HepG2 (cell line): ENCODE data around the gene SLITRK6. TPM values are rescaled to one million over a fixed set of nuclear protein-coding genes. Genes with fewer than 3 reads are reported as not detected.

Experiments
- ATAC-seq: fragments of 200-7000 bp; cut with Tn5 transposase; 3 replicates; pipeline ENCODE4 v1.9.1; 2020; ENCODE audit warnings: mild to moderate bottlenecking, moderate library complexity
- BruUV-seq: library from RNA; stranded (reverse); fragments of 400-500 nt; replicated peaks from 2 replicates; lab custom pipeline; 2021; lab: Mats Ljungman, UMichigan
- CTCF ChIA-PET: fragments of 300-600 bp; formaldehyde crosslinking; extraction: SDS; loops from one replicate; lab custom pipeline; 2021; ENCODE audit warnings: low total read pairs, inconsistent platforms, low intra/inter-chr PET ratio; lab: Yijun Ruan, JAX
- POLR2A ChIA-PET: fragments of 350-600 bp; sonication (Branson Sonifier 250); formaldehyde crosslinking; loops from one replicate; lab custom pipeline; 2020; ENCODE audit warnings: antibody characterized with exemption, inconsistent platforms; lab: Yijun Ruan, JAX
- DNase-seq: peaks from one replicate; pipeline ENCODE4 v3.0.0-alpha.2; 2015; ENCODE audit warnings: low spot score
- FAIRE-seq: peaks from 3 replicates; lab custom pipeline; 2011; peaks lifted over from hg19 to GRCh38; lab: Jason Lieb, UNC
- H2AFZ ChIP-seq: one replicate; pipeline ENCODE4 v1.6.1; 2011; ENCODE audit warnings: low read length, inconsistent platforms
- H3K27ac ChIP-seq: fragments of 300-600 bp; 3 replicates; pipeline ENCODE4 v1.8.0; 2011; ENCODE audit warnings: mixed run types, mild to moderate bottlenecking, mixed read lengths, low read length, inconsistent platforms; ENCODE audit not compliant: insufficient read depth; ENCODE audit errors: extremely low read length
- H3K27me3 ChIP-seq, 2 experiments: fragments of 200-600 bp in 1 of 2; 2 replicates in 1 of 2; 3 replicates in 1 of 2; pipeline versions ENCODE4 v1.6.0 to v1.8.0; 2011; ENCODE audit warnings: low read length in 2 of 2, mild to moderate bottlenecking in 2 of 2, moderate library complexity in 2 of 2, inconsistent platforms in 1 of 2; ENCODE audit not compliant: insufficient read depth in 2 of 2, control insufficient read depth in 1 of 2
- H3K36me3 ChIP-seq, 2 experiments: fragments of 200-600 bp in 1 of 2; replicated peaks in 1 of 2; 2 replicates in 1 of 2; 3 replicates in 1 of 2; pipeline versions ENCODE4 v1.5.1 to v1.8.0; 2011; ENCODE audit warnings: low read length in 2 of 2, inconsistent platforms in 1 of 2; ENCODE audit not compliant: insufficient read depth in 2 of 2, control insufficient read depth in 1 of 2
- H3K4me1 ChIP-seq: 2 replicates; pipeline ENCODE4 v1.5.1; 2012; ENCODE audit warnings: low read length, inconsistent platforms; ENCODE audit not compliant: insufficient read depth
- H3K4me2 ChIP-seq: 2 replicates; pipeline ENCODE4 v1.6.0; 2011; ENCODE audit warnings: low read depth, low read length, inconsistent platforms
- H3K4me3 ChIP-seq, 3 experiments: fragments of 200-600 bp in 1 of 3; sonication (generic), shearing (Covaris generic) in 1 of 3; replicated peaks in 1 of 3; 2 replicates each; pipeline ENCODE4 v1.5.1; 2011 to 2016; ENCODE audit warnings: low read length in 3 of 3, inconsistent platforms in 2 of 3, low read depth in 2 of 3, mild to moderate bottlenecking in 2 of 3, control low read depth in 1 of 3, mixed read lengths in 1 of 3; ENCODE audit not compliant: insufficient read depth in 1 of 3
- H3K79me2 ChIP-seq: one replicate; pipeline ENCODE4 v1.6.1; 2011; ENCODE audit warnings: low read length, inconsistent platforms; ENCODE audit not compliant: insufficient read depth
- H3K9ac ChIP-seq: 2 replicates; pipeline ENCODE4 v1.6.0; 2011; ENCODE audit warnings: mild to moderate bottlenecking, low read depth, low read length, inconsistent platforms; ENCODE audit not compliant: insufficient read depth
- H3K9me3 ChIP-seq: 2 replicates; pipeline ENCODE4 v1.5.1; 2012; ENCODE audit warnings: mild to moderate bottlenecking, low read length
- H4K20me1 ChIP-seq: 2 replicates; pipeline ENCODE4 v1.6.0; 2011; ENCODE audit warnings: inconsistent platforms, mild to moderate bottlenecking, low read length, moderate library complexity; ENCODE audit not compliant: insufficient read depth
- ERF ChIP-seq: IDR thresholded peaks from 2 replicates; pipeline ENCODE4 v1.6.1; 2018; ENCODE audit warnings: missing biosample characterization, missing genetic modification reagents
- FOXK2 ChIP-seq: fragments of 450-650 bp; IDR thresholded peaks from 2 replicates; pipeline ENCODE4 v1.6.1; 2016
- HDAC1 ChIP-seq: sonication (generic); formaldehyde crosslinking; IDR thresholded peaks from 2 replicates; pipeline ENCODE4 v1.5.1; 2020; ENCODE audit warnings: mild to moderate bottlenecking, missing genetic modification reagents
- IKZF1 ChIP-seq: fragments of 450-650 bp; IDR thresholded peaks from 2 replicates; pipeline ENCODE4 v1.7.1; 2016
- ZFP36L2 ChIP-seq: sonication (generic); formaldehyde crosslinking; IDR thresholded peaks from 2 replicates; pipeline ENCODE4 v1.4.0; 2020; ENCODE audit warnings: missing genetic modification reagents
- ZMYM4 ChIP-seq: sonication (generic); formaldehyde crosslinking; IDR thresholded peaks from 2 replicates; pipeline ENCODE4 v1.8.1; 2023; ENCODE audit warnings: mild to moderate bottlenecking, missing genetic modification reagents
- ZNF317 ChIP-seq: sonication (generic); formaldehyde crosslinking; IDR thresholded peaks from 2 replicates; pipeline ENCODE4 v1.5.0; 2020; ENCODE audit warnings: mild to moderate bottlenecking, missing genetic modification reagents
- ZNF383 ChIP-seq: sonication (generic); formaldehyde crosslinking; IDR thresholded peaks from 2 replicates; pipeline ENCODE4 v1.4.0; 2020; ENCODE audit warnings: missing genetic modification reagents, mild to moderate bottlenecking, borderline replicate concordance
- WGBS: methylation state at CpG from one replicate; pipeline ENCODE4 v1.1.6; 2017; ENCODE audit warnings: low lambda C conversion rate; 5-methylcytosine and 5-hydroxymethylcytosine counted together
- in situ Hi-C: cut with HindIII; loops from 2 replicates; pipeline ENCODE4 v1.10.0; 2017; ENCODE audit warnings: low pct_unique_long_range_greater_than_20kb; ENCODE audit not compliant: extremely low pct_ligation_motif_present
- intact Hi-C: fragments of 100-400 bp; cut with micrococcal nuclease; formaldehyde crosslinking; loops from one replicate; pipeline ENCODE4 v1.10.0; 2022; ENCODE audit not compliant: unreplicated experiment
- polyA plus RNA-seq, 8 experiments: library from polyadenylated mRNA; depleted of rRNA in 3 of 8; stranded (reverse) in 7 of 8; unstranded in 1 of 8; fragments of >200 nt; fragmentation: Illumina TruSeq in 4 of 8; extraction: Trizol in 4 of 8; gene quantifications; 2 replicates each; pipeline versions ENCODE4 v1.2.1 to v1.2.3, GENCODE V29; 2011 to 2016; ENCODE audit warnings: low read depth in 4 of 8, missing spikeins in 1 of 8, mixed read lengths in 1 of 8; ENCODE audit not compliant: insufficient read depth in 1 of 8
- total RNA-seq, 5 experiments: library from RNA; depleted of rRNA; stranded (reverse); fragments of >200 nt; fragmentation: Illumina TruSeq; extraction: Trizol; gene quantifications; 2 replicates each; pipeline ENCODE4 v1.2.3, GENCODE V29; 2016; ENCODE audit warnings: low read depth in 1 of 5
- TF ChIP-seq, protein P1 (sequence below): sonication (generic); formaldehyde crosslinking; IDR thresholded peaks from 2 replicates; pipeline ENCODE4 v1.8.0; 2022; ENCODE audit warnings: low read depth, missing genetic modification reagents
- TF ChIP-seq, protein P2 (sequence below): sonication (generic); formaldehyde crosslinking; IDR thresholded peaks from 2 replicates; pipeline ENCODE4 v1.4.0; 2020; ENCODE audit warnings: missing genetic modification reagents, mild to moderate bottlenecking, borderline replicate concordance
- TF ChIP-seq, protein P3 (sequence below): sonication (generic); formaldehyde crosslinking; conservative IDR thresholded peaks from 2 replicates; pipeline ENCODE4 v1.5.0; 2020; ENCODE audit warnings: missing genetic modification reagents

The SLITRK6 gene
- total and polyA plus RNA-seq, 2 of the 13 experiments (the other 11 are each of a cell fraction or from before 2014, with no cell fraction given) = not detected

DNA sequence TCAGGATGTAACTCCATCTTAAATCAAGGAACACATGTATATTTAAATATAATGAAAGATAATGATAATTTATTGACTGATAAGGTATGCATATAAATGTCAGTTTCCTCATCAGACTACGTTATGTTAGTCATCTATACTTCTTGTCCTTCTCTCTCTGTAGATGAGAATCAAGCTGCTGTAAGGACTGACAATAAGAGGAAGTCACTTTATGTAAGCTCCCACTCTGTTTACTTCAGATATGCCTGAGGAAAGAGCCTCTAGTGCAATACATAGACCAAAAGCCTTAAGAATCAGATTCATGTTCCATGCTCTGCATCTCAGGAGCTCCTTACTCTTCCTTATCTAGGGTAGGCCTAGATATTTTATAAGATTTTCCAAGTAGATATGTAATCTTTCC lies 9.6 kb upstream of the SLITRK6 start:
- Histone ChIP-seq H2AFZ (no peak overlapping the region), H3K27ac (no peak overlapping the region), H3K27me3 (no peaks in the 10 kb centered on the region), H3K36me3 (no peaks in the 10 kb centered on the region), H3K9me3 (no peaks in the 10 kb centered on the region), H3K79me2 (no peaks in the 10 kb centered on the region)
- intact Hi-C loops (loop anchor here (5.0 kb wide), 1 partner anchor 967 kb away; no protein-coding TSS in a partner anchor), in situ Hi-C loops (loop anchor here (10.0 kb wide), 1 partner anchor 914 kb away; no protein-coding TSS in a partner anchor)
- CTCF ChIA-PET = no interaction called here
- no TSS peak for BruUV-seq
- POLR2A ChIA-PET = no interaction called here
- no peak for FAIRE-seq
- TF ChIP-seq, protein P1, sequence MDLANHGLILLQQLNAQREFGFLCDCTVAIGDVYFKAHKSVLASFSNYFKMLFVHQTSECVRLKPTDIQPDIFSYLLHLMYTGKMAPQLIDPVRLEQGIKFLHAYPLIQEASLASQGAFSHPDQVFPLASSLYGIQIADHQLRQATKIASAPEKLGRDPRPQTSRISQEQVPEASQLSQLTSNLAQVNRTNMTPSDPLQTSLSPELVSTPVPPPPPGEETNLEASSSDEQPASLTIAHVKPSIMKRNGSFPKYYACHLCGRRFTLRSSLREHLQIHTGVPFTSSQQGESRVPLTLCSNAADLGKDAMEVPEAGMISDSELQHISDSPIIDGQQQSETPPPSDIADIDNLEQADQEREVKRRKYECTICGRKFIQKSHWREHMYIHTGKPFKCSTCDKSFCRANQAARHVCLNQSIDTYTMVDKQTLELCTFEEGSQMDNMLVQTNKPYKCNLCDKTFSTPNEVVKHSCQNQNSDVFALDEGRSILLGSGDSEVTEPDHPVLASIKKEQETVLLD (CRISPR knock-in tag) = no peak
- TF ChIP-seq ZMYM4 (CRISPR knock-in tag) (no peak), FOXK2 (no peak), HDAC1 (CRISPR knock-in tag) (no peak), ZFP36L2 (CRISPR knock-in tag) (no peak), IKZF1 (no peak), ERF (no peak), ZNF317 (CRISPR knock-in tag) (no peak), ZNF383 (no peak)
- TF ChIP-seq, protein P2, sequence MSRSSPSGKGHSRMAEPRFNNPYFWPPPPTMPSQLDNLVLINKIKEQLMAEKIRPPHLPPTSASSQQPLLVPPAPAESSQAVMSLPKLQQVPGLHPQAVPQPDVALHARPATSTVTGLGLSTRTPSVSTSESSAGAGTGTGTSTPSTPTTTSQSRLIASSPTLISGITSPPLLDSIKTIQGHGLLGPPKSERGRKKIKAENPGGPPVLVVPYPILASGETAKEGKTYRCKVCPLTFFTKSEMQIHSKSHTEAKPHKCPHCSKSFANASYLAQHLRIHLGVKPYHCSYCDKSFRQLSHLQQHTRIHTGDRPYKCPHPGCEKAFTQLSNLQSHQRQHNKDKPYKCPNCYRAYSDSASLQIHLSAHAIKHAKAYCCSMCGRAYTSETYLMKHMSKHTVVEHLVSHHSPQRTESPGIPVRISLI (CRISPR knock-in tag) = no peak
- TF ChIP-seq, protein P3, sequence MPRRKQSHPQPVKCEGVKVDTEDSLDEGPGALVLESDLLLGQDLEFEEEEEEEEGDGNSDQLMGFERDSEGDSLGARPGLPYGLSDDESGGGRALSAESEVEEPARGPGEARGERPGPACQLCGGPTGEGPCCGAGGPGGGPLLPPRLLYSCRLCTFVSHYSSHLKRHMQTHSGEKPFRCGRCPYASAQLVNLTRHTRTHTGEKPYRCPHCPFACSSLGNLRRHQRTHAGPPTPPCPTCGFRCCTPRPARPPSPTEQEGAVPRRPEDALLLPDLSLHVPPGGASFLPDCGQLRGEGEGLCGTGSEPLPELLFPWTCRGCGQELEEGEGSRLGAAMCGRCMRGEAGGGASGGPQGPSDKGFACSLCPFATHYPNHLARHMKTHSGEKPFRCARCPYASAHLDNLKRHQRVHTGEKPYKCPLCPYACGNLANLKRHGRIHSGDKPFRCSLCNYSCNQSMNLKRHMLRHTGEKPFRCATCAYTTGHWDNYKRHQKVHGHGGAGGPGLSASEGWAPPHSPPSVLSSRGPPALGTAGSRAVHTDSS = no peak
- TF ChIP-seq, all 625 proteins: peak for 0
- no peak overlapping the region for H3K4me3 ChIP-seq
- ATAC-seq = no peak
- no peaks in the 10 kb centered on the region for H3K4me1 ChIP-seq
- 0% methylated on average over 1 of the region's 1 CpG for WGBS
- no peak for DNase-seq
- no peak overlapping the region for H3K4me2 ChIP-seq
- no peak overlapping the region for H3K9ac ChIP-seq
- no peaks in the 10 kb centered on the region for H4K20me1 ChIP-seq
